ENCODE results near the gene DNAJC4.

GRCh38 chr11:64254326-64254725, 24.0 kb downstream of the DNAJC4 start:
- TF ChIP-seq CTCF (conservative IDR thresholded peaks at IDR 0.05) (no peak), ZFX (IDR thresholded peaks at IDR 0.05) (no peak)
